Measurements from ENCODE around the gene ITPRID1. TPM values are rescaled to one million over a fixed set of nuclear protein-coding genes. Genes with fewer than 3 reads are reported as not detected.

ITPRID1 gene
- total RNA-seq, 4 donors from 2014 or later, result 2.8 to 6.3 (median 4.4) TPM

GRCh38 chr7:31516680-31517502 is 3.0 kb downstream of the ITPRID1 start:
- in situ Hi-C loops (cut with MboI; ENCODE audit: low pct_ligation_motif_present in 1 of 4, low pct_unique_long_range_greater_than_20kb in 1 of 4, low sequenced_read_pairs in 3 of 4), result loop anchor here in 1 of 4 donors (25.0 kb wide), 1 partner anchor 95 kb away; no protein-coding TSS in a partner anchor
- TF ChIP-seq POLR2AphosphoS5 (IDR thresholded peaks at IDR 0.05), result no peak
- no peak for TF ChIP-seq EP300 (IDR thresholded peaks at IDR 0.05; ENCODE audit: low read depth)
- TF ChIP-seq CTCF (IDR thresholded peaks at IDR 0.05), result no peak
- no peak for TF ChIP-seq POLR2A (IDR thresholded peaks at IDR 0.05)

GRCh38 chr7:31517513-31517912 is 3.6 kb downstream of the ITPRID1 start:
- H3K36me3 ChIP-seq, result no peaks in the 10 kb centered on the region
- in situ Hi-C loops (cut with MboI; ENCODE audit: low pct_ligation_motif_present in 1 of 4, low pct_unique_long_range_greater_than_20kb in 1 of 4, low sequenced_read_pairs in 3 of 4) (loop anchor here in 1 of 4 donors (25.0 kb wide), 1 partner anchor 95 kb away; no protein-coding TSS in a partner anchor), intact Hi-C loops (cut with DNase I; ENCODE audit: low total_unique reads) (no loop called here)
- WGBS, 2 donors (ENCODE audit: low coverage in 1 of 2), result 87 to 95% methylated on average over 3 to 27 of the region's 31 CpGs
- no peaks in the 10 kb centered on the region for H3K4me1 ChIP-seq
- DNase-seq, result no peak
- H3K27me3 ChIP-seq, result no peaks in the 10 kb centered on the region
- TF ChIP-seq CTCF (IDR thresholded peaks at IDR 0.05) (no peak), POLR2A (IDR thresholded peaks at IDR 0.05) (no peak), POLR2AphosphoS5 (IDR thresholded peaks at IDR 0.05) (no peak), EP300 (IDR thresholded peaks at IDR 0.05; ENCODE audit: low read depth) (no peak)
- no peak overlapping the region for H3K27ac ChIP-seq
- no peak overlapping the region for H3K4me3 ChIP-seq
- H3K9me3 ChIP-seq, result no peaks in the 10 kb centered on the region

More at GRCh38 chr7:31516680-31517502, 3.0 kb downstream of the ITPRID1 start:
- 75 to 86% methylated on average over 4 to 16 of the region's 16 CpGs for WGBS, 2 donors (ENCODE audit: low coverage in 1 of 2)
- Histone ChIP-seq H3K27me3 (no peaks in the 10 kb centered on the region), H3K9me3 (no peaks in the 10 kb centered on the region), H3K36me3 (no peaks in the 10 kb centered on the region), H3K4me3 (no peak overlapping the region), H3K27ac (no peak overlapping the region), H3K4me1 (no peaks in the 10 kb centered on the region)
- intact Hi-C loops (cut with DNase I; ENCODE audit: low total_unique reads), result no loop called here
- DNase-seq, result no peak

- intact Hi-C loops (cut with DNase I; ENCODE audit: low total_unique reads), result no loop called here
- no peaks in the 10 kb centered on the region for H3K27me3 ChIP-seq
- H3K4me3 ChIP-seq, result no peak overlapping the region
- in situ Hi-C loops (cut with MboI; ENCODE audit: low pct_ligation_motif_present in 1 of 4, low pct_unique_long_range_greater_than_20kb in 1 of 4, low sequenced_read_pairs in 3 of 4), result loop anchor here in 1 of 4 donors (25.0 kb wide), 1 partner anchor 94 kb away; no protein-coding TSS in a partner anchor
- H3K4me1 ChIP-seq, result no peaks in the 10 kb centered on the region
- no peaks in the 10 kb centered on the region for H3K9me3 ChIP-seq
- no peak overlapping the region for H3K27ac ChIP-seq
- no peaks in the 10 kb centered on the region for H3K36me3 ChIP-seq
- TF ChIP-seq EP300 (IDR thresholded peaks at IDR 0.05; ENCODE audit: low read depth) (no peak), POLR2AphosphoS5 (IDR thresholded peaks at IDR 0.05) (no peak), POLR2A (IDR thresholded peaks at IDR 0.05) (no peak), CTCF (IDR thresholded peaks at IDR 0.05) (no peak)
- DNase-seq, result no peak
- 89 to 92% methylated on average over 4 of the region's 4 CpGs for WGBS, 2 donors (ENCODE audit: low coverage in 1 of 2)
Measured at GRCh38 chr7:31518766-31519165, 4.9 kb downstream of the ITPRID1 start.

- intact Hi-C loops (cut with DNase I; ENCODE audit: low total_unique reads) (no loop called here), in situ Hi-C loops (cut with MboI; ENCODE audit: low pct_ligation_motif_present in 1 of 4, low pct_unique_long_range_greater_than_20kb in 1 of 4, low sequenced_read_pairs in 3 of 4) (loop anchor here in 1 of 4 donors (25.0 kb wide), 1 partner anchor 91 kb away; no protein-coding TSS in a partner anchor)
- no peak overlapping the region for H3K27ac ChIP-seq
- no peaks in the 10 kb centered on the region for H3K4me1 ChIP-seq
- no peak for DNase-seq
- H3K27me3 ChIP-seq, result no peaks in the 10 kb centered on the region
- H3K9me3 ChIP-seq, result no peaks in the 10 kb centered on the region
- TF ChIP-seq POLR2A (IDR thresholded peaks at IDR 0.05) (no peak), POLR2AphosphoS5 (IDR thresholded peaks at IDR 0.05) (no peak), CTCF (IDR thresholded peaks at IDR 0.05) (no peak), EP300 (IDR thresholded peaks at IDR 0.05; ENCODE audit: low read depth) (no peak)
- no peak overlapping the region for H3K4me3 ChIP-seq
- H3K36me3 ChIP-seq, result no peaks in the 10 kb centered on the region
- 79 to 83% methylated on average over 4 to 5 of the region's 5 CpGs for WGBS, 2 donors (ENCODE audit: low coverage in 1 of 2)
Measured at GRCh38 chr7:31521336-31522010, 7.6 kb downstream of the ITPRID1 start.
